ENCODE results near the gene KLK11.

DNA sequence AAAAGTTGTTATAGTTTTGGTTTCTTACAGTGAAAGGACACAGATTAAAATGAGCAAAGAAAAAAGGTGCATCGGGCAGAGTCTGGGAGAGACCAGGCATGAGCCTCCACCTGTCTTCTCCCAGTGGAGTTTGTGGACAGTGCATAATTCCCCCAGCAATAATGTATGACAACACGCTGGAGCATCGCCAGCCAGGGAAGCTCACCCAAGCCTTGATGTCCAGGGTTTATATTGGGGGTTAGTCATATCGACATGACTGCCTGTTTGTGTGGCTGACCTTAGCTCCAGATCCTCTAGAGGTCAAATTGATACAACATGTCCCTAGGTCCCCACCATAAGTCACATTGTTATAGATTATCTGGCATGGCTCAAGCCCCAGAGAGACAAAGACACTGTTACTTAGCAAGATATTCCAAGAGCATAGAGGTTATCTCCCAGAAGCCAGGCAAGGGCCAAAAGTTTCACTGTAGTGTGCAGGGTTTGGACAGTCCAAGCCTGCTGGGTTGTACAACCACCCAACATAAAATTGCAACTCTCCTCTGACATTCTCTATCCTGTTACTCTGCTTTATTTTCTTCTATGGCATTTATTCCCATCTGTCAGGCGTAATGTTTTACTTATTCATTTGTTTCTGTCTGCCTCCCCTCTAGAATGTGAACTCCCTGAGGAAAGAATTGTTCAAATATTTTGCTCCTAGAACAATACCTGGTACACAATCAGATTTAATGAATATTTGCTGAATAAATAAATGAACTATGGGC lies 44.1 kb upstream of the KLK11 start:
- TF ChIP-seq POLR2A (IDR thresholded peaks at IDR 0.05), result no peak
- TF ChIP-seq, protein P1, sequence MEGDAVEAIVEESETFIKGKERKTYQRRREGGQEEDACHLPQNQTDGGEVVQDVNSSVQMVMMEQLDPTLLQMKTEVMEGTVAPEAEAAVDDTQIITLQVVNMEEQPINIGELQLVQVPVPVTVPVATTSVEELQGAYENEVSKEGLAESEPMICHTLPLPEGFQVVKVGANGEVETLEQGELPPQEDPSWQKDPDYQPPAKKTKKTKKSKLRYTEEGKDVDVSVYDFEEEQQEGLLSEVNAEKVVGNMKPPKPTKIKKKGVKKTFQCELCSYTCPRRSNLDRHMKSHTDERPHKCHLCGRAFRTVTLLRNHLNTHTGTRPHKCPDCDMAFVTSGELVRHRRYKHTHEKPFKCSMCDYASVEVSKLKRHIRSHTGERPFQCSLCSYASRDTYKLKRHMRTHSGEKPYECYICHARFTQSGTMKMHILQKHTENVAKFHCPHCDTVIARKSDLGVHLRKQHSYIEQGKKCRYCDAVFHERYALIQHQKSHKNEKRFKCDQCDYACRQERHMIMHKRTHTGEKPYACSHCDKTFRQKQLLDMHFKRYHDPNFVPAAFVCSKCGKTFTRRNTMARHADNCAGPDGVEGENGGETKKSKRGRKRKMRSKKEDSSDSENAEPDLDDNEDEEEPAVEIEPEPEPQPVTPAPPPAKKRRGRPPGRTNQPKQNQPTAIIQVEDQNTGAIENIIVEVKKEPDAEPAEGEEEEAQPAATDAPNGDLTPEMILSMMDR (IDR thresholded peaks at IDR 0.05), result no peak
